GM12878 (cell line): ENCODE measurements around the gene GINS2.

Source experiments
- CTCF ChIP-seq, 3 experiments: IDR thresholded peaks in 2 of 3; conservative IDR thresholded peaks in 1 of 3; 2 replicates each; pipeline ENCODE4 v1.5.1; 2011; ENCODE audit warnings: low read depth in 3 of 3, low read length in 3 of 3, mild to moderate bottlenecking in 3 of 3, control low read depth in 2 of 3, moderate library complexity in 2 of 3, inconsistent platforms in 1 of 3, mixed read lengths in 1 of 3; ENCODE audit not compliant: control insufficient read depth in 2 of 3, insufficient read depth in 1 of 3; ENCODE audit errors: extremely low read depth in 1 of 3
- ZBTB11 ChIP-seq: fragments of 450-650 bp; formaldehyde crosslinking; IDR thresholded peaks from 2 replicates; pipeline ENCODE4 v1.5.0; 2022; ENCODE audit warnings: mild to moderate bottlenecking, missing genetic modification characterization

GRCh38 chr16:85704900-85705846 is 16.4 kb upstream of the GINS2 start:
- TF ChIP-seq CTCF (IDR thresholded peaks at IDR 0.05 in 2 of 3, conservative IDR thresholded peaks at IDR 0.05 in 1 of 3; ENCODE audit: control insufficient read depth in 2 of 3, extremely low read depth in 1 of 3, insufficient read depth in 1 of 3, low read depth in 3 of 3, low read length in 3 of 3), result no peak; a peak in 1 of 6 replicates
- no peak for TF ChIP-seq ZBTB11 (CRISPR knock-in tag)
